H9 (cell line): ENCODE measurements around the gene UQCRHL. TPM values are rescaled to one million over a fixed set of nuclear protein-coding genes. Genes with fewer than 3 reads are reported as not detected.

ENCODE experiments used
- DNase-seq: peaks from one replicate; pipeline ENCODE4 v3.0.0-alpha.2; 2017
- H2AFZ ChIP-seq: one replicate; pipeline ENCODE4 v1.6.1; 2013; ENCODE audit warnings: mild to moderate bottlenecking, low read length, control low read depth, moderate library complexity
- H2AK5ac ChIP-seq: 2 replicates; pipeline ENCODE4 v1.6.1; 2013; ENCODE audit warnings: low read length, control low read depth, mixed read lengths; ENCODE audit not compliant: insufficient read length
- H2BK120ac ChIP-seq: one replicate; pipeline ENCODE4 v1.6.1; 2013; ENCODE audit warnings: low read depth, mild to moderate bottlenecking, low read length, control low read depth, inconsistent platforms; ENCODE audit not compliant: poor library complexity, severe bottlenecking
- H2BK12ac ChIP-seq: 2 replicates; pipeline ENCODE4 v1.6.1; 2013; ENCODE audit warnings: low read length, control low read depth, mixed read lengths, low read depth; ENCODE audit not compliant: insufficient read length
- H2BK15ac ChIP-seq: 2 replicates; pipeline ENCODE4 v1.6.1; 2013; ENCODE audit warnings: low read depth, low read length, control low read depth
- H2BK20ac ChIP-seq: one replicate; pipeline ENCODE4 v1.6.1; 2013; ENCODE audit warnings: low read depth, mild to moderate bottlenecking, low read length, control low read depth, inconsistent platforms; ENCODE audit not compliant: poor library complexity, severe bottlenecking
- H2BK5ac ChIP-seq: 2 replicates; pipeline ENCODE4 v1.6.1; 2013; ENCODE audit warnings: low read length, control low read depth, mixed read lengths; ENCODE audit not compliant: insufficient read length
- H3K14ac ChIP-seq: 2 replicates; pipeline ENCODE4 v1.6.1; 2013; ENCODE audit warnings: low read length, control low read depth; ENCODE audit not compliant: insufficient read depth
- H3K18ac ChIP-seq: 2 replicates; pipeline ENCODE4 v1.6.1; 2013; ENCODE audit warnings: low read depth, mild to moderate bottlenecking, mixed read lengths, low read length, control low read depth; ENCODE audit not compliant: insufficient read length
- H3K23ac ChIP-seq: 2 replicates; pipeline ENCODE4 v1.6.1; 2013; ENCODE audit warnings: low read length, control low read depth, mixed read lengths, low read depth; ENCODE audit not compliant: insufficient read length
- H3K23me2 ChIP-seq: 2 replicates; pipeline ENCODE4 v1.6.1; 2013; ENCODE audit warnings: low read depth, mild to moderate bottlenecking, mixed read lengths, low read length, control low read depth; ENCODE audit not compliant: insufficient read length, poor library complexity, severe bottlenecking
- H3K27ac ChIP-seq: 2 replicates; pipeline ENCODE4 v1.5.1; 2013; ENCODE audit warnings: low read length, control low read depth, mixed read lengths, low read depth; ENCODE audit not compliant: insufficient read length
- H3K27me3 ChIP-seq: 2 replicates; pipeline ENCODE4 v1.6.1; 2013; ENCODE audit warnings: low read length, control low read depth, inconsistent platforms; ENCODE audit not compliant: insufficient read depth
- H3K4ac ChIP-seq: 2 replicates; pipeline ENCODE4 v1.6.1; 2013; ENCODE audit warnings: low read depth, mild to moderate bottlenecking, control low read depth, inconsistent platforms, low read length, moderate library complexity
- H3K4me1 ChIP-seq: 2 replicates; pipeline ENCODE4 v1.6.1; 2013; ENCODE audit warnings: low read length, control low read depth, inconsistent platforms; ENCODE audit not compliant: insufficient read depth
- H3K4me2 ChIP-seq: 2 replicates; pipeline ENCODE4 v1.6.1; 2013; ENCODE audit warnings: low read length, control low read depth, mixed read lengths; ENCODE audit not compliant: insufficient read length, insufficient read depth
- H3K56ac ChIP-seq: 2 replicates; pipeline ENCODE4 v1.6.1; 2013; ENCODE audit warnings: low read depth, mild to moderate bottlenecking, mixed read lengths, low read length, control low read depth; ENCODE audit not compliant: insufficient read length
- H3K79me1 ChIP-seq: 2 replicates; pipeline ENCODE4 v1.6.1; 2013; ENCODE audit warnings: low read depth, mild to moderate bottlenecking, moderate library complexity, low read length, control low read depth, inconsistent platforms; ENCODE audit not compliant: insufficient read depth, poor library complexity, severe bottlenecking
- H3K79me2 ChIP-seq: 2 replicates; pipeline ENCODE4 v1.6.1; 2013; ENCODE audit warnings: low read length, control low read depth, inconsistent platforms; ENCODE audit not compliant: insufficient read depth
- H3K9ac ChIP-seq: 2 replicates; pipeline ENCODE4 v1.6.1; 2013; ENCODE audit warnings: low read length, control low read depth, mixed read lengths; ENCODE audit not compliant: insufficient read length; ENCODE audit errors: extremely low read depth
- H3K9me3 ChIP-seq: one replicate; pipeline ENCODE4 v1.6.1; 2013; ENCODE audit warnings: low read depth, low read length, inconsistent platforms; ENCODE audit not compliant: control insufficient read depth
- H3T11ph ChIP-seq: one replicate; pipeline ENCODE4 v1.6.1; 2013; ENCODE audit warnings: mild to moderate bottlenecking, low read length, control low read depth, inconsistent platforms
- H4K20me1 ChIP-seq: one replicate; pipeline ENCODE4 v1.6.1; 2013; ENCODE audit not compliant: control insufficient read depth, insufficient read length, insufficient read depth
- H4K5ac ChIP-seq: 2 replicates; pipeline ENCODE4 v1.6.1; 2013; ENCODE audit warnings: low read depth, mild to moderate bottlenecking, mixed read lengths, low read length, control low read depth; ENCODE audit not compliant: insufficient read length
- H4K8ac ChIP-seq: replicated peaks from 2 replicates; pipeline ENCODE4 v1.6.1; 2013; ENCODE audit warnings: low read length, control low read depth, mixed read lengths, low read depth; ENCODE audit not compliant: insufficient read length
- H4K91ac ChIP-seq: 2 replicates; pipeline ENCODE4 v1.6.1; 2013; ENCODE audit warnings: low read depth, mild to moderate bottlenecking, moderate library complexity, mixed read lengths, low read length, control low read depth; ENCODE audit not compliant: insufficient read length
- H3K27ac Mint-ChIP-seq, 3 experiments: 2 replicates in 2 of 3; 3 replicates in 1 of 3; pipeline ENCODE4 v1.8.0; 2020 to 2021; ENCODE audit warnings: mixed read lengths in 3 of 3, mild to moderate bottlenecking in 1 of 3, moderate library complexity in 1 of 3
- H3K27me3 Mint-ChIP-seq: 2 replicates; pipeline ENCODE4 v1.8.0; 2021; ENCODE audit warnings: low read depth, mild to moderate bottlenecking, moderate library complexity, mixed read lengths
- H3K36me3 Mint-ChIP-seq, 3 experiments: 2 replicates in 2 of 3; 3 replicates in 1 of 3; pipeline ENCODE4 v1.8.0; 2020 to 2021; ENCODE audit warnings: low read depth in 3 of 3, mixed read lengths in 3 of 3; ENCODE audit not compliant: insufficient read depth in 1 of 3
- H3K4me1 Mint-ChIP-seq, 2 experiments: 2 replicates each; pipeline ENCODE4 v1.8.0; 2020; ENCODE audit warnings: mixed read lengths in 2 of 2
- H3K4me3 Mint-ChIP-seq, 2 experiments: 2 replicates in 1 of 2; 3 replicates in 1 of 2; pipeline ENCODE4 v1.8.0; 2020 to 2021; ENCODE audit warnings: mild to moderate bottlenecking in 2 of 2, mixed read lengths in 2 of 2, moderate library complexity in 1 of 2
- H3K9me3 Mint-ChIP-seq, 2 experiments: 2 replicates in 1 of 2; 3 replicates in 1 of 2; pipeline ENCODE4 v1.8.0; 2020; ENCODE audit warnings: mild to moderate bottlenecking in 2 of 2, mixed read lengths in 2 of 2, moderate library complexity in 1 of 2
- CTCF ChIP-seq: fragments of 200-600 bp; sonication (generic); conservative IDR thresholded peaks from 3 replicates; pipeline ENCODE4 v1.8.0; 2021; ENCODE audit warnings: antibody characterized with exemption, mild to moderate bottlenecking
- WGBS: extraction: QIAGEN DNeasy Blood & Tissue Kit; methylation state at CpG from one replicate; pipeline ENCODE4 v1.1.7; 2013; ENCODE audit warnings: missing lambda C conversion rate, low lambda C conversion rate, mixed read lengths; ENCODE audit not compliant: insufficient read length; ENCODE audit errors: extremely low coverage; 5-methylcytosine and 5-hydroxymethylcytosine counted together
- total RNA-seq: library from RNA; stranded (reverse); gene quantifications from 2 replicates; pipeline ENCODE4 v1.2.1, GENCODE V29; 2021

Gene UQCRHL
- total RNA-seq, 1 experiment from 2014 or later, result 2.0 TPM

- Histone ChIP-seq H3K14ac (peak overlapping the region; percentile 98), H2BK20ac (no peak overlapping the region)
These were observed 27.8 kb upstream of the UQCRHL start for GRCh38 chr1:15835205-15835740.

More at GRCh38 chr1:15835205-15835740, 27.8 kb upstream of the UQCRHL start:
- H4K8ac ChIP-seq, result no peak overlapping the region
- peak overlapping the region; percentile 99 for H3K27ac ChIP-seq
- H4K20me1 ChIP-seq, result no peaks in the 10 kb centered on the region
- H2BK12ac ChIP-seq, result peak overlapping the region; percentile 69
- H3K23ac ChIP-seq, result no peak overlapping the region
- peak overlapping the region; percentile 74 for H4K5ac ChIP-seq
- H3K9me3 ChIP-seq, result no peaks in the 10 kb centered on the region
- peak overlapping the region; percentile 94 for H3K18ac ChIP-seq
- H3K27ac Mint-ChIP-seq, result peak overlapping the region; percentile 98 to 99 (median 99)
- peak overlapping the region; percentile 95 for H2BK120ac ChIP-seq
- no peaks in the 10 kb centered on the region; the same call in 1 of the 2 replicates for H3K4me1 ChIP-seq
- H4K91ac ChIP-seq, result peak overlapping the region; percentile 100
- H3K36me3 Mint-ChIP-seq, result peaks cover 7 to 11% (median 7%) of the 10 kb centered on the region in 3 experiments; a peak in 6 of 7 replicates
- no peaks in the 10 kb centered on the region for H3K9me3 Mint-ChIP-seq
- H3K79me1 ChIP-seq, result no peaks in the 10 kb centered on the region
- H3K79me2 ChIP-seq, result no peaks in the 10 kb centered on the region
- H3K27me3 ChIP-seq, result no peaks in the 10 kb centered on the region
- H2AFZ ChIP-seq, result no peak overlapping the region
- H3K9ac ChIP-seq, result peak overlapping the region; percentile 94
- no peak overlapping the region for H3T11ph ChIP-seq
- H3K27me3 Mint-ChIP-seq, result no peaks in the 10 kb centered on the region
- H3K4me2 ChIP-seq, result peak overlapping the region; percentile 70
- H2BK15ac ChIP-seq, result no peak overlapping the region
- H3K56ac ChIP-seq, result no peak overlapping the region
- peak overlapping the region; percentile 96 for H3K4ac ChIP-seq
- no peak for TF ChIP-seq CTCF
- H2AK5ac ChIP-seq, result no peak overlapping the region
- H3K4me3 Mint-ChIP-seq, result peak overlapping the region; percentile 78 to 92
- peaks cover 14% of the 10 kb centered on the region for H3K23me2 ChIP-seq
- H2BK5ac ChIP-seq, result peak overlapping the region; percentile 85
- H3K4me1 Mint-ChIP-seq, result peaks cover 29 to 35% of the 10 kb centered on the region in 2 experiments
- no CpG with 5 or more reads among the region's 37 CpGs for WGBS
- DNase-seq, result no peak
